Nephron (organoid): Measurements from ENCODE around the gene PEX10.
A peak's percentile ranks its signal among the peaks of the same experiment; 100 is the strongest.

Experiments used
- H3K27ac Mint-ChIP-seq, 3 experiments: 2 replicates each; pipeline ENCODE4 v1.8.0; 2020; ENCODE audit warnings: mixed read lengths in 3 of 3, mild to moderate bottlenecking in 2 of 3, moderate library complexity in 1 of 3
- H3K27me3 Mint-ChIP-seq: 2 replicates; pipeline ENCODE4 v1.8.0; 2021; ENCODE audit warnings: low read depth, mild to moderate bottlenecking, moderate library complexity, mixed read lengths
- H3K36me3 Mint-ChIP-seq: 2 replicates; pipeline ENCODE4 v1.8.0; 2020; ENCODE audit warnings: low read depth, mixed read lengths
- H3K4me1 Mint-ChIP-seq: 2 replicates; pipeline ENCODE4 v1.8.0; 2020; ENCODE audit warnings: mixed read lengths
- H3K4me3 Mint-ChIP-seq, 3 experiments: 2 replicates each; pipeline ENCODE4 v1.8.0; 2020; ENCODE audit warnings: mild to moderate bottlenecking in 3 of 3, mixed read lengths in 3 of 3, moderate library complexity in 2 of 3
- H3K9me3 Mint-ChIP-seq: 2 replicates; pipeline ENCODE4 v1.8.0; 2020; ENCODE audit warnings: mixed read lengths
- CTCF ChIP-seq, 3 experiments: fragments of 200-600 bp; sonication (generic); IDR thresholded peaks; one replicate each; pipeline ENCODE4 v1.5.0; 2021; ENCODE audit warnings: antibody characterized with exemption in 3 of 3; ENCODE audit not compliant: unreplicated experiment in 3 of 3

PEX10 gene

GRCh38 chr1:2418791-2419320 lies 6.5 kb upstream of the PEX10 start:
- H3K36me3 Mint-ChIP-seq: no peaks in the 10 kb centered on the region
- H3K27me3 Mint-ChIP-seq: peaks cover 42% of the 10 kb centered on the region
- H3K4me1 Mint-ChIP-seq: peaks cover 8% of the 10 kb centered on the region
- H3K27ac Mint-ChIP-seq: no peak overlapping the region
- H3K4me3 Mint-ChIP-seq: no peak overlapping the region
- TF ChIP-seq CTCF (IDR thresholded peaks at IDR 0.05; ENCODE audit: unreplicated experiment in 3 of 3): no peak
- H3K9me3 Mint-ChIP-seq: peaks cover 4% of the 10 kb centered on the region

DNA sequence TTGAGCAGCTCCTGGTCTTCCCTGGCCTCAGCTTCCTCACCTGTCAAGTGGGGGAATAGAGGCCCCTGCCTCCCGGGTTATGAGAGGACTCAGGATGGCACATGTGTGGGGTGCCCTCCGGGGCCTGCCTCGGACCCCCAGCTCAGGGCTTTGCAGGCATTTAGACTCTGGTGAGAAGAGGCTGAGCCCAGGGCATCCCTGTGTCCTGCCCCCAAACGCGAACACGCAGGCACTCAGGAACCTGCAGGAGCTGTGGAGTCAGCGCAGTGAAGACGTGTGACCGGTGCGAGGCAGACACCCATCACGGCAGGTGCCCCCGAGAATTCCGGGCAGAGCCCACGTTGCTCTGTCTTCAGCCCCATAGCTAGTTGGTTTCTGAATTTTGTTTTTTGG lies 5.5 kb upstream of the PEX10 start:
- peaks cover 8% of the 10 kb centered on the region for H3K4me1 Mint-ChIP-seq
- no peaks in the 10 kb centered on the region for H3K9me3 Mint-ChIP-seq
- H3K4me3 Mint-ChIP-seq: no peak overlapping the region

DNA sequence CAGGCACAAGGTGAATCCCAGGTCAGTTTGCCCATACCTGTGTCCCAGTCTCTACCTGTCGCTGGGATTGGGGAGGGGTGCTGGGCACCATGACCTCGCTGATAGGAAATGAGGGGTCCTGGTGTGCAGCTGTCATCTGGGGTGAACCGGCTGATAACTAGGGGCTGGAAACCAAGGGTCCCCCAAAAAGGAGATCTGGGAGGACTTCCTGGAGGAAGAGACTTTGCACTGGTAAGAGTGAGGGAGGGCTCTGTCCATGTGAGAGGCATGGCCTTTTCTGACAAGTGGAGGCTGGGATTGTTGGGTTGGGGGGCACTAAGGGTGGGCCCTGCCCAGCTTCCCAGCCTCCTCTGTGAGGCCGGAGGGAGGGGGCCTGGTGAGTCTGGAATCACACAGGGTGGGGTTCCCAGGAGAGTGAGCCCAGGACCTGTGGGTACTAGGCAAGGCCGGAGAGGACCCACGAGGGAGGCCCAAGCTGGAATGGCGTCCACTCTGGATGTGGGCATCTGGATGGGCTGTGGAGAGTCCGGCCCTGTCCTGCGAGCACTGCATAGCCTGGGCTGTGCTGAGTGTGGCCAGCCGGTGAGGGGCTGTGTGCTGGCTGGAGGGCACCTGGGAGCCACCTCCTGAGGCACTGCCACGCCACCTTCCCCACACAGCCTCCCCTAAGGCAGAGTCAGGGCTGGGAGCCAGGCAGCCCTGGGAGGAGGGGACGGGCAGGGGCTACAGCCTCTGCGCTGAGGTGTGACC lies 4.9 kb upstream of the PEX10 start:
- Mint-ChIP-seq H3K36me3 (no peaks in the 10 kb centered on the region), H3K4me3 (no peak overlapping the region), H3K27me3 (peaks cover 37% of the 10 kb centered on the region), H3K9me3 (no peaks in the 10 kb centered on the region), H3K27ac (no peak overlapping the region), H3K4me1 (peaks cover 8% of the 10 kb centered on the region)
- no peak for TF ChIP-seq CTCF (IDR thresholded peaks at IDR 0.05; ENCODE audit: unreplicated experiment in 3 of 3)

More for the DNA sequence above, 5.5 kb upstream of the PEX10 start:
- Mint-ChIP-seq H3K27ac (no peak overlapping the region), H3K27me3 (peaks cover 37% of the 10 kb centered on the region), H3K36me3 (no peaks in the 10 kb centered on the region)
- TF ChIP-seq CTCF (IDR thresholded peaks at IDR 0.05; ENCODE audit: unreplicated experiment in 3 of 3): no peak

- Mint-ChIP-seq H3K4me1 (peaks cover 8% of the 10 kb centered on the region), H3K9me3 (no peaks in the 10 kb centered on the region), H3K4me3 (no peak overlapping the region), H3K27me3 (peaks cover 34% of the 10 kb centered on the region), H3K27ac (no peak overlapping the region), H3K36me3 (no peaks in the 10 kb centered on the region)
- no peak for TF ChIP-seq CTCF (IDR thresholded peaks at IDR 0.05; ENCODE audit: unreplicated experiment in 3 of 3)
These were observed 4.0 kb upstream of the PEX10 start for GRCh38 chr1:2416403-2416802.

- Mint-ChIP-seq H3K4me1 (peaks cover 8% of the 10 kb centered on the region), H3K4me3 (no peak overlapping the region)
- no peak for TF ChIP-seq CTCF (IDR thresholded peaks at IDR 0.05; ENCODE audit: unreplicated experiment in 3 of 3)
These were observed 3.4 kb upstream of the PEX10 start for GRCh38 chr1:2415801-2416208.

GRCh38 chr1:2415337-2415736 lies 3.0 kb upstream of the PEX10 start:
- Mint-ChIP-seq H3K27ac (no peak overlapping the region), H3K4me3 (peak overlapping the region; percentile 18 to 64 (median 60)), H3K27me3 (peaks cover 34% of the 10 kb centered on the region), H3K4me1 (peaks cover 8% of the 10 kb centered on the region), H3K9me3 (no peaks in the 10 kb centered on the region), H3K36me3 (peaks cover 3% of the 10 kb centered on the region)
- TF ChIP-seq CTCF (IDR thresholded peaks at IDR 0.05; ENCODE audit: unreplicated experiment in 3 of 3): no peak

More at GRCh38 chr1:2415801-2416208, 3.4 kb upstream of the PEX10 start:
- H3K27ac Mint-ChIP-seq: no peak overlapping the region
- peaks cover 34% of the 10 kb centered on the region for H3K27me3 Mint-ChIP-seq
- H3K9me3 Mint-ChIP-seq: no peaks in the 10 kb centered on the region
- no peaks in the 10 kb centered on the region for H3K36me3 Mint-ChIP-seq
